Tracheal epithelial cell (primary cell): Measurements from ENCODE around the gene TNNT3. TPM values are rescaled to one million over a fixed set of nuclear protein-coding genes. Genes with fewer than 3 reads are reported as not detected.

Source experiments
- total RNA-seq: library from RNA; depleted of rRNA; stranded (reverse); fragments of >200 nt; gene quantifications from 2 replicates; pipeline ENCODE4 v1.2.1, GENCODE V29; 2014

The TNNT3 gene
- total RNA-seq, result 0.96 TPM in 1 of 2 replicates, not detected in the other

GRCh38 chr11:1919391-1920127, at the start of gene TNNT3:
Gene TNNT3, plus strand, starts transcription at chr11:1919703. Its CDS starts 3,172 bp downstream, at chr11:1922875.

DNA sequence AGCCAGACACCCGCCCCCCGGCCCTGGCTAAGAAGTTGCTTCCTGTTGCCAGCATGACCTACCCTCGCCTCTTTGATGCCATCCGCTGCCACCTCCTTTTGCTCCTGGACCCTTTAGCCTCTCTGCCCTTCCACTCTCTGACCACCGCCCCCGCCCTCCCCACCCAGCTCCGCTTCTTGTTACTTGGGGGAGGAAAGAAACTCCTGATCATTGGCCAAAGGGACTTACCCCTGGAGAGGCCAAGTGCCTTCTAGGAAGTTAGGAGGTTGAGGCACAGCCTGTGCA, 27.7 kb upstream of the TNNT3 start, which contains the start of gene PRR33:
PRR33 (minus strand) TSS at position 65 of the 285 bp plus-strand sequence. CDS start 1,311 bp downstream, outside the sequence.

DNA sequence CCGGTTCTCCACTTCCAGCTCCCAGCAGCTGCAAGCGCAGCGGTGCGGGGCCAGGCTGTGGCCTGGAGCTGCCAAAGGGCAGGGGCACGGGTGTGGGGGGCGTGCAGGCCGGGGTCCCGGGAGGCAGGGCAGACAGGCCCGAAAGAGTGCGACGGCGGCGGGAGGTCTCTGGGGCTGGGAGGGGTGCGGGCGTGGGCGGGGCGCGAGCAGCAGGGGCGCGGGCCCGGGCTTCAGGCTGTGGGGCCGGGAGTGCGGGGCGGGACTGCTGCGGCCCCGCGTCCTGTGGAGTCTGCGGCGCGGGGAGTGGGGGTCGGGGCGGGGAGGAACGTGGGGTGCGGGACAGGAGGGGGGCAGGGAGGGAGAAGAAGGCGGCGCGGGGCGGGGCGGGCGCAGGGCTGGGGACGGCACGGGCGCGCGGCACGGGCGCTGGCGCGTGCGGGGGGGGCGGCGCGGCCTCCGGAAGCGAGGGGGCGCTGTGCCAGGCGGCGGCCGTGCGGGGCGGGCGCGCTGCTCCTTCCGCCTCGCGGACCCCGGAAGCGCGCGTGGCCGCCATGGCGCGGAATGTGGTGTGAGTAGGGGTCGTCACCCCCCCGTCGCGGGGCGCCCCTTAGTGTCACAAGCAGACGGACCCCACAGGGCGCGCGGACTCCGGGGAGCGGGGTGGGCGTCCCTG, 27.4 kb downstream of the TNNT3 start, which contains the start of gene MRPL23:
MRPL23 (plus strand) TSS at position 521 of the 673 bp plus-strand sequence; CDS start at position 552, 31 bp downstream.

Other genes with a start within 250 kb of the TNNT3 start
- gene KRTAP5-6, start 222.5 kb upstream of the TNNT3 start, total RNA-seq, result not detected in 2 replicates
- 1.2 and 1.9 TPM in 2 replicates for gene IFITM10, start 169.1 kb upstream of the TNNT3 start, total RNA-seq
- gene CTSD, start 155.8 kb upstream of the TNNT3 start, total RNA-seq, result 288 and 574 TPM in 2 replicates
- 1.9 and 2.8 TPM in 2 replicates for gene SYT8, start 84.7 kb upstream of the TNNT3 start, total RNA-seq
- not detected in 2 replicates for gene TNNI2, start 80.7 kb upstream of the TNNT3 start, total RNA-seq
- gene LSP1, start 66.6 kb upstream of the TNNT3 start, total RNA-seq, result not detected in 2 replicates
- not detected in 2 replicates for gene PRR33, start 27.8 kb upstream of the TNNT3 start, total RNA-seq
- gene MRPL23, start 27.6 kb downstream of the TNNT3 start, total RNA-seq, result 111 and 162 TPM in 2 replicates
- 6.6 and 14.2 TPM in 2 replicates for gene H19, start 78.1 kb downstream of the TNNT3 start, total RNA-seq
- gene IGF2, start 219.7 kb downstream of the TNNT3 start, total RNA-seq, result 5.3 and 30.5 TPM in 2 replicates
- not detected in 2 replicates for gene INS, start 241.5 kb downstream of the TNNT3 start, total RNA-seq